Ishikawa (cell line): ENCODE results near the gene GOSR2.

Experiments
- CEBPB ChIP-seq: IDR thresholded peaks from 2 replicates; pipeline ENCODE4 v1.6.1; 2012
- CREB1 ChIP-seq: IDR thresholded peaks from 2 replicates; pipeline ENCODE4 v1.6.1; 2012; ENCODE audit warnings: low read depth
- EGR1 ChIP-seq: IDR thresholded peaks from 2 replicates; pipeline ENCODE4 v1.6.1; 2012
- EP300 ChIP-seq: IDR thresholded peaks from 2 replicates; pipeline ENCODE4 v1.6.1; 2012; ENCODE audit warnings: borderline replicate concordance
- FOXM1 ChIP-seq: IDR thresholded peaks from 2 replicates; pipeline ENCODE4 v1.6.1; 2012; ENCODE audit warnings: low read depth, borderline replicate concordance
- NFIC ChIP-seq: IDR thresholded peaks from 2 replicates; pipeline ENCODE4 v1.6.1; 2012
- RAD21 ChIP-seq: IDR thresholded peaks from 2 replicates; pipeline ENCODE4 v1.6.1; 2012; ENCODE audit warnings: low read depth
- TAF1 ChIP-seq: IDR thresholded peaks from 2 replicates; pipeline ENCODE4 v1.6.1; 2012; ENCODE audit warnings: low read depth, mild to moderate bottlenecking
- TCF12 ChIP-seq: IDR thresholded peaks from 2 replicates; pipeline ENCODE4 v1.6.1; 2012; ENCODE audit warnings: low read depth
- TEAD4 ChIP-seq: IDR thresholded peaks from 2 replicates; pipeline ENCODE4 v1.6.1; 2012
- YY1 ChIP-seq: IDR thresholded peaks from 2 replicates; pipeline ENCODE4 v1.6.1; 2012; ENCODE audit warnings: low read depth
- ZBTB7A ChIP-seq: IDR thresholded peaks from 2 replicates; pipeline ENCODE4 v1.6.1; 2012; ENCODE audit warnings: low read depth
- TF ChIP-seq, protein P1 (sequence below): IDR thresholded peaks from 2 replicates; pipeline ENCODE4 v1.6.1; 2012
- TF ChIP-seq, protein P2 (sequence below): IDR thresholded peaks from 2 replicates; pipeline ENCODE4 v1.6.1; 2012
- TF ChIP-seq, protein P3 (sequence below): IDR thresholded peaks from 2 replicates; pipeline ENCODE4 v1.6.1; 2012; ENCODE audit warnings: low read depth, mild to moderate bottlenecking

The GOSR2 gene

DNA sequence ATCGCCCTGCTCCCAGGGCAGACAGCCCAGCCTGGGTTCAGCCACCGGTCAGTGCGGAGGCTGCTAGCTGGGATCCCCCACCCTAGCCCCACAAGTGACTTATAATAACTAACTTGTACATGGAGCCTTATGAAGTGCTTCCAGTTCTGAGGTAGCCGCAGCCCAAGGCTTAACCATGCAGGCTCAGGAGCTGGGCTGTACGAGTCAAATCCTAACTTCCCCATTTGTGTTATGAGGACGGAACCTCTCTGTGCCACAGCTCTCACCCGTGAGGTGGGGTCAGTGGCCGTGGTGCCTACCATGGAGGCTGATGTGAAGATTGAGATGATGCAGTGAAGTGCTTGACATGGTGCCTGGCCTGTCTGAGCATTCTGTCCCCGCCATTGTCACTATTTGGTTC, 27.8 kb upstream of the GOSR2 start:
- TF ChIP-seq ZBTB7A (no peak), TAF1 (no peak), TCF12 (no peak), CEBPB (no peak), EP300 (no peak), RAD21 (no peak), NFIC (no peak), EGR1 (no peak), TEAD4 (no peak), YY1 (no peak), CREB1 (no peak), FOXM1 (no peak)
- TF ChIP-seq, protein P1, sequence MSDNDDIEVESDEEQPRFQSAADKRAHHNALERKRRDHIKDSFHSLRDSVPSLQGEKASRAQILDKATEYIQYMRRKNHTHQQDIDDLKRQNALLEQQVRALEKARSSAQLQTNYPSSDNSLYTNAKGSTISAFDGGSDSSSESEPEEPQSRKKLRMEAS = no peak
- TF ChIP-seq, protein P2, sequence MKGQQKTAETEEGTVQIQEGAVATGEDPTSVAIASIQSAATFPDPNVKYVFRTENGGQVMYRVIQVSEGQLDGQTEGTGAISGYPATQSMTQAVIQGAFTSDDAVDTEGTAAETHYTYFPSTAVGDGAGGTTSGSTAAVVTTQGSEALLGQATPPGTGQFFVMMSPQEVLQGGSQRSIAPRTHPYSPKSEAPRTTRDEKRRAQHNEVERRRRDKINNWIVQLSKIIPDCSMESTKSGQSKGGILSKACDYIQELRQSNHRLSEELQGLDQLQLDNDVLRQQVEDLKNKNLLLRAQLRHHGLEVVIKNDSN = no peak

DNA sequence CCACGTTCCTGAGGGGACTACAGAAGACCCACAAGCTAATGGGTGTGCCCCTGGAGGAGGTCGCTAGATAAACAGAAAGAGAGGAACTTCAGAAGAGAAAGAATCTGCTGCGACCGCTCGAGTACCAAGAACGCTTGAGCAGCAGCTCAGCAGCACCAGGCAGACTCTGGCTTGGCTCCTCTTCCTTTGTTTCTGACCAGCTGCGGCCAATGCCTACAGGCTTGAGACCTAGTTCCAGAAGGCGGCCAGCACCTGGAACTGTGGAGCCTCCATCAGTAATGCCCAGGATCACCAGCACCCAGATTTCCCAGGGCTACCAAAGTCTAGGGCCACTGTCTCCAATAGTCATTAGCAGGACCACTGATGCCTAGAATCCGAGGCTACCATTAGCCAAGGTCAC, 26.0 kb upstream of the GOSR2 start:
- TF ChIP-seq CREB1 (no peak), TEAD4 (no peak), FOXM1 (no peak)

DNA sequence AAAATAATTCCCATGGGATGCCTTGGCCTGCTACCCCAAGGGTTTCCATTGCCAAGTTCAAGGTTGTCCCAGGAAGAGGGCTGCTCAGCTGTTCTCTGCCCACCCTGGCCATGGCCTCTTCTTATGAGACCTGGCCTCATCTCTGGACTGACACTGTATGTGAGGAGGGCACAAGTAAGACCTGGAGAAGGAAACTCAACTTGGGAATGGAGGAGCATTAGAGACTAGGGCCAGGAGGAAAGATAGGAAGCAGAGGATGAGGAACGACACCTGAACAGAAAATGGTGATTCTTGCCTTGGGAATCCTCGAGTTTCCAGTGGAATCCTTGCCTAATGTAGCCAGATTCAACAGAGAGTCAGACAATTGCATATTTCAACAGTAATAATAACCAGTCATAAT, 24.6 kb upstream of the GOSR2 start:
- no peak for TF ChIP-seq FOXM1
- TF ChIP-seq RAD21 = no peak
- TF ChIP-seq EGR1 = no peak
- TF ChIP-seq, protein P3, sequence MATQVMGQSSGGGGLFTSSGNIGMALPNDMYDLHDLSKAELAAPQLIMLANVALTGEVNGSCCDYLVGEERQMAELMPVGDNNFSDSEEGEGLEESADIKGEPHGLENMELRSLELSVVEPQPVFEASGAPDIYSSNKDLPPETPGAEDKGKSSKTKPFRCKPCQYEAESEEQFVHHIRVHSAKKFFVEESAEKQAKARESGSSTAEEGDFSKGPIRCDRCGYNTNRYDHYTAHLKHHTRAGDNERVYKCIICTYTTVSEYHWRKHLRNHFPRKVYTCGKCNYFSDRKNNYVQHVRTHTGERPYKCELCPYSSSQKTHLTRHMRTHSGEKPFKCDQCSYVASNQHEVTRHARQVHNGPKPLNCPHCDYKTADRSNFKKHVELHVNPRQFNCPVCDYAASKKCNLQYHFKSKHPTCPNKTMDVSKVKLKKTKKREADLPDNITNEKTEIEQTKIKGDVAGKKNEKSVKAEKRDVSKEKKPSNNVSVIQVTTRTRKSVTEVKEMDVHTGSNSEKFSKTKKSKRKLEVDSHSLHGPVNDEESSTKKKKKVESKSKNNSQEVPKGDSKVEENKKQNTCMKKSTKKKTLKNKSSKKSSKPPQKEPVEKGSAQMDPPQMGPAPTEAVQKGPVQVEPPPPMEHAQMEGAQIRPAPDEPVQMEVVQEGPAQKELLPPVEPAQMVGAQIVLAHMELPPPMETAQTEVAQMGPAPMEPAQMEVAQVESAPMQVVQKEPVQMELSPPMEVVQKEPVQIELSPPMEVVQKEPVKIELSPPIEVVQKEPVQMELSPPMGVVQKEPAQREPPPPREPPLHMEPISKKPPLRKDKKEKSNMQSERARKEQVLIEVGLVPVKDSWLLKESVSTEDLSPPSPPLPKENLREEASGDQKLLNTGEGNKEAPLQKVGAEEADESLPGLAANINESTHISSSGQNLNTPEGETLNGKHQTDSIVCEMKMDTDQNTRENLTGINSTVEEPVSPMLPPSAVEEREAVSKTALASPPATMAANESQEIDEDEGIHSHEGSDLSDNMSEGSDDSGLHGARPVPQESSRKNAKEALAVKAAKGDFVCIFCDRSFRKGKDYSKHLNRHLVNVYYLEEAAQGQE = no peak
- no peak for TF ChIP-seq CREB1
- TF ChIP-seq TEAD4 = no peak
- no peak for TF ChIP-seq TCF12
- TF ChIP-seq, protein P2 = no peak
- TF ChIP-seq, protein P1 = no peak
- no peak for TF ChIP-seq ZBTB7A
- TF ChIP-seq YY1 = no peak
- no peak for TF ChIP-seq NFIC
- TF ChIP-seq TAF1 = no peak
- TF ChIP-seq CEBPB = no peak
- no peak for TF ChIP-seq EP300

DNA sequence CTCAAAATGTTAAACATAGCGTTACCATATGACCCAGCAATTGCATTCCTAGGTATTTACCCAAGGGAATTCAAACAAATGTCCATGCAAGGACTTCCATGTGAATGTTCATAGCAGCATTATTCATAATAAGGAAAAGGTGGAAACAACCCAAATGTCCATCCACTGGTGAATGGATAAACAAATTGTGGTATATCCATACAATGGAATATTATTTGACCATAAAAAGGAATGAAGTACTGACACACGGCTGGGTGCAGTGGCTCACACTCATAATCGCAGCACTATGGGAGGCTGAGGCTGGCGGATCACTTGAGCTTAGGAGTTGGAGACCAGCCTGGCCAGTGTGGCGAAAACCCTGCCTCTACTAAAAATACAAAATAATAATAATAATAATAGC, 24.1 kb upstream of the GOSR2 start:
- TF ChIP-seq, protein P3 = no peak
- TF ChIP-seq, protein P2 = no peak
- TF ChIP-seq RAD21 (no peak), TAF1 (no peak), YY1 (no peak), CEBPB (no peak), TCF12 (no peak)

DNA sequence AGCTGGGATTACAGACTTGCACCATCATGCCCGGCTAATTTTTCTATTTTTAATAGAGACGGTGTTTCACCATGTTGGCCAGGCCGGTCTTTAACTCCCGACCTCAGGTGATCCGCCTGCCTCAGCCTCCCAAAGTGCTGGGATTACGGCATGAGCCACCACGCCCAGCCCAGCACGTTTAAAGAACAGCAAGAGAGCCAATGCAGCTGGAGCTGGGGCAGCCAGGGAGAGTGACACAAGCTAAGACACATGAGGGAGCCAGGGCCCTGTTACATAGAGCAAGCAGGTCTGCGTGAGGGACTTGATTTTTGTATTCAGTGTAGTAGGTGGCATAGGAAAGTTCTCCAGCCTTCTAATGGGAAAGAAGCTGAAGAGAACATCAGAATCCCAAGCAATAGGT, 21.7 kb upstream of the GOSR2 start:
- TF ChIP-seq TCF12 (no peak), EP300 (no peak), ZBTB7A (no peak), FOXM1 (no peak), TEAD4 (no peak), CEBPB (no peak), NFIC (no peak), YY1 (no peak), EGR1 (no peak), TAF1 (no peak), RAD21 (no peak), CREB1 (no peak)
- TF ChIP-seq, protein P1 = no peak
- TF ChIP-seq, protein P2 = no peak
- TF ChIP-seq, protein P3 = no peak
